CD4-positive, CD25-positive, alpha-beta regulatory T cell (primary cell): ENCODE results near the gene NEB. TPM values are rescaled to one million over a fixed set of nuclear protein-coding genes. Genes with fewer than 3 reads are reported as not detected.

Source experiments
- ATAC-seq, 2 donors: fragments of 150-1000 bp; cut with Tn5 transposase; one replicate each; pipeline ENCODE4 v1.10.0; 2021; ENCODE audit warnings: low read depth in 2 of 2, moderate number of reproducible peaks in 2 of 2, moderate library complexity in 1 of 2
- DNase-seq, 3 donors: peaks; one replicate each; pipeline versions ENCODE4 v3.0.0 to v3.0.0-alpha.2; 2012 to 2022; ENCODE audit warnings: mixed read lengths in 1 of 3
- H3K27ac ChIP-seq: one replicate; pipeline ENCODE4 v1.7.0; 2013; ENCODE audit warnings: mild to moderate bottlenecking, low read length; ENCODE audit not compliant: insufficient read depth, poor library complexity, severe bottlenecking
- H3K27me3 ChIP-seq: one replicate; pipeline ENCODE4 v1.7.0; 2013; ENCODE audit warnings: low read length; ENCODE audit not compliant: control insufficient read depth, insufficient read depth
- H3K36me3 ChIP-seq: one replicate; pipeline ENCODE4 v1.7.0; 2013; ENCODE audit warnings: mild to moderate bottlenecking, low read length, moderate library complexity; ENCODE audit not compliant: control insufficient read depth, insufficient read depth
- H3K4me1 ChIP-seq: 2 replicates; pipeline ENCODE4 v1.7.0; 2013; ENCODE audit warnings: mild to moderate bottlenecking, low read length; ENCODE audit not compliant: insufficient read depth, control insufficient read depth, poor library complexity, severe bottlenecking
- H3K4me3 ChIP-seq: one replicate; pipeline ENCODE4 v1.7.0; 2013; ENCODE audit warnings: low read depth, mild to moderate bottlenecking, low read length, moderate library complexity
- H3K9me3 ChIP-seq, 2 experiments: 1 replicate in 1 of 2; 2 replicates in 1 of 2; pipeline ENCODE4 v1.7.0; 2013; ENCODE audit warnings: low read length in 2 of 2, mild to moderate bottlenecking in 1 of 2, moderate library complexity in 1 of 2; ENCODE audit not compliant: control insufficient read depth in 2 of 2
- H3K27ac Mint-ChIP-seq, 3 donors: one replicate each; pipeline ENCODE4 v1.8.0; 2020 to 2022; ENCODE audit warnings: mild to moderate bottlenecking in 3 of 3, mixed read lengths in 3 of 3, moderate library complexity in 2 of 3
- H3K27me3 Mint-ChIP-seq: one replicate; pipeline ENCODE4 v1.8.0; 2022; ENCODE audit warnings: mild to moderate bottlenecking, mixed read lengths
- H3K36me3 Mint-ChIP-seq: one replicate; pipeline ENCODE4 v1.8.0; 2020; ENCODE audit warnings: mixed read lengths
- H3K4me1 Mint-ChIP-seq, 4 donors: one replicate each; pipeline ENCODE4 v1.8.0; 2020 to 2022; ENCODE audit warnings: mixed read lengths in 4 of 4, mild to moderate bottlenecking in 1 of 4
- H3K4me3 Mint-ChIP-seq, 4 donors: one replicate each; pipeline ENCODE4 v1.8.0; 2020 to 2022; ENCODE audit warnings: mild to moderate bottlenecking in 4 of 4, mixed read lengths in 4 of 4, moderate library complexity in 3 of 4
- H3K9me3 Mint-ChIP-seq, 7 donors: one replicate each; pipeline ENCODE4 v1.8.0; 2020 to 2022; ENCODE audit warnings: mixed read lengths in 7 of 7, mild to moderate bottlenecking in 3 of 7, moderate library complexity in 2 of 7
- polyA plus RNA-seq, 4 donors: library from polyadenylated mRNA; unstranded; fragments of 300-500 nt; fragmentation: Illumina TruSeq; gene quantifications; one replicate each; pipeline ENCODE4 v1.2.3, GENCODE V29; 2021
- total RNA-seq: library from RNA; stranded (reverse); gene quantifications from one replicate; pipeline ENCODE4 v1.2.3, GENCODE V29; 2022

NEB gene
- total and polyA plus RNA-seq, 5 donors from 2014 or later = 0.06 to 1.3 (median 0.24) TPM; not detected in 1

DNA sequence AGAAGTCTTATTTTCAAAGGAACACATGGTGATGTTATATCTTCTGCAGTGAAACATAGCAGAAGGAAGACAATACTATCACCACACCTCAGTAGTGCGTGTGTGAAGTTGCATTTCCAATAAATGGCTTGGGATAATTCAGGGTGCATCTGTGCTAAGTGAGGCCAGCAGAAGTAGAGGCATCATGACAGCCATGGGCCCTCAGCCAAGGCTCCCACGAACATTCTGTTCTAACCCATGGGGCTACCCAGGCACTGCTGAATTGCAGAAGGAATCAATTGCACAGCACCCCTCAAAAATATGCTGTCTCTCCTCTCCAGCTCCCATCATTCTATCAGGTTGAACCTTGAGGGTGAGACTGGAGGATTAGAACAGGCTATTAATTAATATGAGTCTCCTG lies 185.1 kb downstream of the NEB start:
- no peaks in the 10 kb centered on the region for H3K27me3 Mint-ChIP-seq
- H3K4me1 Mint-ChIP-seq = no peaks in the 10 kb centered on the region
- no peaks in the 10 kb centered on the region for H3K36me3 ChIP-seq
- H3K9me3 Mint-ChIP-seq = no peaks in the 10 kb centered on the region
- H3K27ac ChIP-seq = no peak overlapping the region
- H3K27ac Mint-ChIP-seq = no peak overlapping the region
- H3K36me3 Mint-ChIP-seq = peaks cover 53% of the 10 kb centered on the region
- no peaks in the 10 kb centered on the region for H3K4me1 ChIP-seq
- ATAC-seq (no peak), DNase-seq (no peak)
- no peak overlapping the region for H3K4me3 ChIP-seq
- H3K27me3 ChIP-seq = no peaks in the 10 kb centered on the region
- H3K9me3 ChIP-seq = no peaks in the 10 kb centered on the region
- H3K4me3 Mint-ChIP-seq = no peak overlapping the region

DNA sequence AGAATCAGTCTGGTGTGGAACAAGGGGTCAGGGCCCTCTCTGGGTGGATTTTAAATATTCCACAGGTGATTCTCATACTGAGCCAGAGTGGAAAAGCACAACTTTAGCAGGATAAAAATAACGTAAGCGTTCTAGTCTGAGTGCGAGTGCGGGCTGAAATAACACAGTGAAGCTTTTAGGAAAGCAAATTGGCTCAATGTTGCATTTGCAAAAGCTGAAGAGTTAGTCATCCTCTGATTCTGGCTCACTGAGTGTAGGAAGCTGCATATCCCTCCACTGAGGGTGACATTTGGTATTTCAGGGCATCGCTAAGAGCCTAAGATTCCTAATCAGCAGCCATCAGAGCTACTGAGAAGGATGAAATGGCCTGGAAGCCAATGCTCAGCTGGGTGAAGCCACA lies 189.8 kb downstream of the NEB start:
- Mint-ChIP-seq H3K27me3 (no peaks in the 10 kb centered on the region), H3K4me3 (no peak overlapping the region), H3K36me3 (peaks cover 23% of the 10 kb centered on the region), H3K4me1 (no peaks in the 10 kb centered on the region), H3K9me3 (no peaks in the 10 kb centered on the region), H3K27ac (no peak overlapping the region)
- H3K27me3 ChIP-seq = no peaks in the 10 kb centered on the region
- H3K36me3 ChIP-seq = no peaks in the 10 kb centered on the region
- no peak overlapping the region for H3K27ac ChIP-seq
- ATAC-seq (no peak), DNase-seq (no peak)
- no peaks in the 10 kb centered on the region for H3K9me3 ChIP-seq
- no peak overlapping the region for H3K4me3 ChIP-seq
- no peaks in the 10 kb centered on the region for H3K4me1 ChIP-seq

DNA sequence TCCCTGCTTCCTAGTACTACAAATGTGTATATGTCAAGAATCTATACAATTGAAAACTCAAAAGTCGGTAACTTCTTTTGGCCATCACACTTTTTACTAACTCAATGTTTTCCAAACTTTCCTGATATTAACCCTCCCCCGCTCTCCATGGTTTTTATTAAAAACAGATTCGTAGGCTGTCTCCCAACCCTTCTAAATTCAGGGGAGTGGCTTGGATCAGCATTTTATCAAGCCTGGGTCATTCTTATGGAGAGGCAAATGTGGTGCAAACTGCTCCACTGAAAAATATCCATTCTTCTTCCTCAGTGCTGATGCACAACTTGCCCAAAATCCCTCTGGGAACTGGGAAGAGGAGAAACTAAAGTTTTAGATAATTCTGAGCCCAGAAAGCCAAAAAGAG lies 190.4 kb downstream of the NEB start:
- Mint-ChIP-seq H3K27me3 (no peaks in the 10 kb centered on the region), H3K27ac (no peak overlapping the region), H3K4me3 (no peak overlapping the region), H3K4me1 (no peaks in the 10 kb centered on the region), H3K36me3 (peaks cover 21% of the 10 kb centered on the region), H3K9me3 (no peaks in the 10 kb centered on the region)
- no peaks in the 10 kb centered on the region for H3K9me3 ChIP-seq
- DNase-seq (no peak), ATAC-seq (no peak)
- no peaks in the 10 kb centered on the region for H3K27me3 ChIP-seq
- no peaks in the 10 kb centered on the region for H3K4me1 ChIP-seq
- no peaks in the 10 kb centered on the region for H3K36me3 ChIP-seq
- no peak overlapping the region for H3K27ac ChIP-seq
- no peak overlapping the region for H3K4me3 ChIP-seq

DNA sequence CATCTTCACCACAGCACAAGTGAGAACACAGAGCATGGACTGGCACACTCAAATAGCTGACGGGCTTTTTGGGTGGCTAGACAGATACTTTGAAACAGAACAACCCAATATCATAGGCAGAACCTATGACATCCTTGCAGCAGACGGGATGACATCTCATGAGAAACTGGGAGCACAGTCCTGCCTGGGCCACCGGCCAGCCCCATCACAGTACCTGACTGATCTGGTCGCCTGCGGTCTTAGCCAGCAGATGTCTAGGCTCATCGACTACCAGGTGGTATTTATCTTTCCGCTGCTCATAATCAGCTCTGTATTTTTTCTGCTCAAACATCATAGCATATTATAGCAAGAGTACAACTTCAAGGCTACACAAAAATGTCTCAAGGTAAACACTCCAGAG lies 200.3 kb downstream of the NEB start:
- Histone ChIP-seq H3K27me3 (no peaks in the 10 kb centered on the region), H3K4me3 (no peak overlapping the region), H3K9me3 (no peaks in the 10 kb centered on the region), H3K36me3 (peaks cover under 1% of the 10 kb centered on the region), H3K4me1 (no peaks in the 10 kb centered on the region), H3K27ac (no peak overlapping the region)
- Mint-ChIP-seq H3K27me3 (no peaks in the 10 kb centered on the region), H3K9me3 (no peaks in the 10 kb centered on the region), H3K36me3 (peaks cover 27% of the 10 kb centered on the region), H3K4me3 (no peak overlapping the region), H3K27ac (no peak overlapping the region), H3K4me1 (no peaks in the 10 kb centered on the region)
- no peak for DNase-seq
- ATAC-seq = no peak

DNA sequence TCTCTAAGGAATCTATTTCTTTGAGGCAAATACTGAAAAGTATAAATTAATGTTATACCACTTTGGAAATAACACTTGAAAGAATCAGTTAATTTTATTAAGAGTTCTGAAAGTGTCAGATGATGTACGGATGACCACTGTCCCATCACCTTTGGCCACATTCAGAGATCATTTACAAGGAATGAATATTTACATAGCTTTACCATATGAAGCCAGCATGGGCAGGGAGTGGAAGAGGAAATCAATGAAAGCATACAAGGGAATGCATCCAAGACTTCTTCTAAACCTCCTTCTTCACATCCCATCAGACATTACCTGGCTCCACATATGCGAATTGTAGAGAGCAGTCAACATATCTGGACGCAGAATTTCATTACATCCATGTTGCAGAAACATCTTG lies 201.1 kb downstream of the NEB start:
- H3K9me3 ChIP-seq = no peaks in the 10 kb centered on the region
- Mint-ChIP-seq H3K4me1 (no peaks in the 10 kb centered on the region), H3K27ac (no peak overlapping the region), H3K9me3 (no peaks in the 10 kb centered on the region), H3K27me3 (no peaks in the 10 kb centered on the region), H3K4me3 (no peak overlapping the region), H3K36me3 (peaks cover 27% of the 10 kb centered on the region)
- no peak overlapping the region for H3K4me3 ChIP-seq
- H3K27ac ChIP-seq = no peak overlapping the region
- DNase-seq = no peak
- no peaks in the 10 kb centered on the region for H3K4me1 ChIP-seq
- no peaks in the 10 kb centered on the region for H3K27me3 ChIP-seq
- H3K36me3 ChIP-seq = peaks cover 2% of the 10 kb centered on the region
- no peak for ATAC-seq

DNA sequence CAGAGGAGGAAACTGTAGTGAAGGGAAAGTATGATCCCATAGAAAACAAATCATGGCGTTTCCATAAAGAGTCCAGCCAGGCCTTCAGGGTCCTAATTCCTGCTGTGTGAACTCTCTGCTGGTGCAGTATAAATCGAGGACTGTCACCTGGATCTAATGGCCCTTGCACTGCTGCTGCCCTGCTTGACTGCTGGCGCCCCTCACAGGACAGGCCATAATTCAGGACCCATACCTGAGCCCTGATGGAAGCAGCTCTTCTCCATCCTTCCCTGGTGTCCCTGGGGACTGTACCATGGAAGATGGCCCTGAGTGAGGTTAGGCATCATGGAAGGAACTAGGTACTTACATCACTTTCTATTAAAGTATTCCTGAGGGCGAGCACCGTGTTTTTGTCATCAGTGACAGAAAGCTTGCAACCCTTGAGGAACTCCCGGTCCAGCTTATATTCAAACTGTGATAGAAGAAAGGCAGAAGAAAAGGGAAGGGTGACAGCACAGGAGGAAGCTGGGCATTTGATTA lies 207.6 kb downstream of the NEB start:
- peaks cover 20% of the 10 kb centered on the region for H3K36me3 Mint-ChIP-seq
- H3K9me3 Mint-ChIP-seq = peaks cover 0 to 2% (median 0%) of the 10 kb centered on the region in 7 donors
- no peak for ATAC-seq
- no peak overlapping the region for H3K4me3 Mint-ChIP-seq
- H3K27me3 ChIP-seq = no peaks in the 10 kb centered on the region
- H3K27ac ChIP-seq = no peak overlapping the region
- H3K4me1 ChIP-seq = no peaks in the 10 kb centered on the region
- no peak overlapping the region for H3K27ac Mint-ChIP-seq
- peaks cover 2% of the 10 kb centered on the region for H3K36me3 ChIP-seq
- no peaks in the 10 kb centered on the region for H3K27me3 Mint-ChIP-seq
- no peak overlapping the region for H3K4me3 ChIP-seq
- no peak for DNase-seq
- no peaks in the 10 kb centered on the region for H3K9me3 ChIP-seq
- H3K4me1 Mint-ChIP-seq = no peaks in the 10 kb centered on the region

DNA sequence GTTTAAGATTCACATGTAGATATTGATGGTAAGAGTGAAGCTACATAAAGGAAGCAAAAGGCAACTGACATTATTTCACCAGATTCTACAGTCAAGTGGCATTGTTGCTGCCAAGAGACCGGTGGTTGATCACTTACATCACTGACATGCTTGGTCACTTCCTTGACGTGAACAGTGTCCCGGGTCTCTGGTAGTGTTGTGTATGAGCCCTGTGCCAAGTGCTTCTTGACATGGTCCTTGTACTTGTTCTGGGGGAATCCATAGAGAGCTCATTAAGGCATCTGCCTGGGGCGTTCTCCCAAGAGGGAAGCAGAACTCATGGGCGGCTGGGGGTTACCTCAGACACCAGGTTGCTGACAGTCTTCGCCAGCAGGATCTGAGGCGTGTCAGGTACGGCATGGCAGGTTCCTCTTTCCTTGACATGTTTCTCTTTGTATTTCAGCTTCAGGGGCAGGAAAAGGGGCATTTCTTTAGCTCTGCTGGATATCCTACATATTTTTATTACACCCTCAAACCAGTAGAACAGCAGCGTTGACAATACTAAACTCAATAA lies 208.4 kb downstream of the NEB start:
- no peaks in the 10 kb centered on the region for H3K27me3 ChIP-seq
- Mint-ChIP-seq H3K4me3 (peak overlapping the region in 1 of 4 donors; percentile 13), H3K27ac (peak overlapping the region in 1 of 3 donors; percentile 23), H3K36me3 (peaks cover 24% of the 10 kb centered on the region), H3K9me3 (peaks cover 0 to 3% (median 0%) of the 10 kb centered on the region in 7 donors), H3K4me1 (no peaks in the 10 kb centered on the region), H3K27me3 (no peaks in the 10 kb centered on the region)
- no peak overlapping the region for H3K27ac ChIP-seq
- no peaks in the 10 kb centered on the region for H3K9me3 ChIP-seq
- H3K4me1 ChIP-seq = no peaks in the 10 kb centered on the region
- H3K4me3 ChIP-seq = no peak overlapping the region
- no peak for DNase-seq
- no peak for ATAC-seq
- H3K36me3 ChIP-seq = peaks cover 2% of the 10 kb centered on the region

DNA sequence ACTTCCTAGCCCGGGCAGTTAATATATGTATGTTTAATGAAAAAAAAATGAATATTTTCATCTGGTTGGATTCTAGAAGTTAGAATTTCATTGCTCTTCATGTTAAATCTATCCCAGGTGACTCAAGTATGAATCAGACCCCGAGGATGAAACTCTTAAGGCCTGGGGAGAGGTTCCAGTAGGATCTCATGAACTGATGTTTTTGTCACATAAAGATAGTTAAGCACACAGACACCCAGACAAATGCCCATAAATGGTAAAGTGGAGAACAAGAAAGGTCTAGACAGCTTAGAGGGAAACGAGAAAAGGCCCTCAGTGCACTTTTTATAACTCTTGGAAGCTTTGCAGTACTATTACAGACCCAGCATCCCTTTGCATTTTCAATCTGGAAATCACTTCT lies 210.4 kb downstream of the NEB start:
- no peak overlapping the region for H3K27ac ChIP-seq
- H3K4me3 ChIP-seq = no peak overlapping the region
- Mint-ChIP-seq H3K9me3 (peaks cover 0 to 3% (median 0%) of the 10 kb centered on the region in 7 donors), H3K36me3 (peaks cover 12% of the 10 kb centered on the region), H3K4me1 (no peaks in the 10 kb centered on the region), H3K27ac (no peak overlapping the region), H3K4me3 (peak overlapping the region in 1 of 4 donors; percentile 61), H3K27me3 (no peaks in the 10 kb centered on the region)
- H3K4me1 ChIP-seq = no peaks in the 10 kb centered on the region
- no peak for DNase-seq
- ATAC-seq = no peak
- no peaks in the 10 kb centered on the region for H3K36me3 ChIP-seq
- no peaks in the 10 kb centered on the region for H3K27me3 ChIP-seq
- no peaks in the 10 kb centered on the region for H3K9me3 ChIP-seq
